CD1c-positive myeloid dendritic cell (primary cell): ENCODE data around the gene PCDH1.

Experiments used
- DNase-seq: peaks from one replicate; pipeline ENCODE4 v3.0.0-alpha.2; 2016; ENCODE audit errors: extremely low spot score

Gene PCDH1

DNA sequence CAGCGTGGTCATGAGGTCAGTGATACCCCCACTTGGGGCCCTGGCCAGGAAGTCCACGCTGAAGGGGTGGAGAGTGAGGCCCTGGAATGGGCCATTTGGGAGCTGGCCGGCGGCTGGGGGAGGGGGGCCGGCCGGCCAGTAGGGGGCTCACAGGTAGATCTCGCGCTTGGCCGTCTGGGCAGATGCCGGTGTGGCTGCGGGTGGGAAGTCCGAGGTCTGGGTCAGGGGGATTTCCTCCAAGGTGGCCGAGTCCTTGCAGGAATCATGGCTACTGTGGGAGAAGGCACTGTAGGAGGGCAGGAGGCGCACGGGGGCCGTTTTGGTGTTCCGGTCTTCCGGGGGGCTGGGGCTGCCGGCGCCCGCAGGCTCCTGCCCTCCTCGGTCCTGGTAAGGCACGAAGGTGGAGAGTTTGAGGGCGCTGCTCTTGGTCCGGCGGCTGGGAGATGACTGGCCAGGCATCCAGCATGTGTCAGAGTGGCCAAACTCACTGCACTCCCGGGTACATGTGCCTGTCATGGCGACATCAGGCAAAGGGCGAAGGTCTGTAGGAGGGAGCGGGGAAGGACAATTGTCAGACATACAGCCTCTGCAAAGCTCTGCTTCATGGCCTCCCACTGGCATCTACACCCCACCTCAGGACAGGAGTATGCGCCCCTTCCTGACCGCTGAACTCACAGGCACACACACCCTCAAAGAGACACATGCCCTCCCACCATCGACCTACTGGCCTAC, 24.1 kb downstream of the PCDH1 start:
- no peak for DNase-seq

GRCh38 chr5:141852448-141852847, 25.8 kb downstream of the PCDH1 start:
- no peak for DNase-seq

DNA sequence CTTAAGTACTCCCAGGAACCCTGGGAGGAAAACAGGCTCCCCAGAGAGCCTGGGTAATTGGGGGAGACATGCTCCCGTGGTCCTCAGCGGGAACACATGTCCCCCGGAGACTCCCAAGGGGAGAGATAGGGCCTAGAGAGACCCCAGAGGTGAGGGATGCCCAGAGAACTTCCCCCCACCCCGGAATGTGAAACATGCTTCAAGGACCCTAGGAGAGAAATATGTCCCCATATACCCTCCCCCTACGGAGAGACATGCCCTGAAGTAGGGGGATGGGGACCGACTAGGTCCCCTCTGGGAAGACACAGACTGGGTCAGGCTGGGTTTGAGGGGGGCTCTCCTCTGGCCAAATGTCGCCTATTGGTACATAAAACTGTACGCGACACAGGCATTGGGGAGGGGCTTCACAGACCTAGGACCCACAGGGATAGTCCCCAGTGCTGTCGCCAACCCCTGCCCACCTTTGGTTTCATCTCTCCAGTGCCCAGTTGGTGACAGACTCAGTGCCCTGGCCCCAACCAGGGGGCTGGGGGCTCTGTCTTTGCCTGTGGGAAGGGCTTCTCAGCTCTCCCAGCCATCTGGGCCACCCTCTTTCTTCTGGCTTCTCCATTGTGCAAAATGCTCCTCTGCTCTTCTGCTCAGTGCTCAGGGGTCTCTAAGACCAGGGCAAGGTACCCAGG, 26.9 kb downstream of the PCDH1 start:
- no peak for DNase-seq

GRCh38 chr5:141850786-141851185, 27.4 kb downstream of the PCDH1 start:
- DNase-seq = no peak

DNA sequence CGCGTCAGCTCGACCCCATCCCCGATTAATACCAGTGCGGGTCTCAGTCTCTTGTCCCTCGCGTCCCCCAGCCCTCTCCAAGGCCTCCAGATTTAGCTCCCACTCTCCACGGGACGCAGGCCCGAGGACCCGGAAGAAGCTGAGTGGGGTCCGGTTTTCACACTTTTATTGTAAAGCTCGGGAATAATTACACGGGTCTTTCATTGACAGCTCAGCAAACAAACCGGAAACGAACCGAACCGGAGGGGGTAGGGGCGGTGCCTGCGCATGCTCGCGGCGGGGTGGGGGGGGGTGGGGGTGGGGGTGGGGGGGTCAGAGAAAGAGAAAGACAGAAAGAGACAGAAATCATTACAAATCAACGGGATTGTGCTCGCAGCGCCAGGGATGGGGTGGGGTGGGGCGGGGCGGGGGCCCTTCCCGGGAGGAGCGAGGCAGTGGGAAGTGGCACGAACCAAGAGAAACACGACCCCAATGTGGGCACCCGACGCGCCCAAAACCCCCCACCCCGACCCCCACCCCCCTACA, 27.9 kb downstream of the PCDH1 start:
- DNase-seq = peak; percentile 11

GRCh38 chr5:141849415-141850243, 28.6 kb downstream of the PCDH1 start:
- DNase-seq = peak; percentile 80

- DNase-seq = peak; percentile 28
Observed at GRCh38 chr5:141848744-141849414, 29.3 kb downstream of the PCDH1 start.

- no peak for DNase-seq
Observed at GRCh38 chr5:141846031-141846430, 32.2 kb downstream of the PCDH1 start.

DNA sequence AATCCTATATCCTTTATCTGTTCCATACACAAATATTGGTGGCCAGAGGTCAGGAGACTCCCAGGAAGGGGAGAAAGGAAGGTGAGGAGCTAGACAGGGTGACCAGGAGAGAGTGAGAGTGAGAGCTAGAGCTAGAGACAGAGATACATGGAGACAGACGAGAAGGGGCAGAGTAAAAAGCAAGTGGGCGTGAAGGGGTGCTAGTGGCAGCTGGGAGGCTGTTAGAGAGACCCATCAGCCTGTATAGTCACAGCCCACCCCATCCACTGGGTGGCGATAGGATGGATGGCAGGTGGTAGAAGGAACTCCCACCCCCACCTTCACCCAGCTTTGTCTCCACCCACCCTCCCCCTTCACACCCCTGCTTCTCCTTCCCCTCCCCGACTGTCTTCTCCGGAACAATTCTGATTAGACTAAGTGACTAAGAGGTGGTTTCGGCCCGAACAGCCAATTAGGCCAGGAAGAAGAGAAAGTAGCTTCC, 32.8 kb downstream of the PCDH1 start:
- DNase-seq = peak; percentile 53

DNA sequence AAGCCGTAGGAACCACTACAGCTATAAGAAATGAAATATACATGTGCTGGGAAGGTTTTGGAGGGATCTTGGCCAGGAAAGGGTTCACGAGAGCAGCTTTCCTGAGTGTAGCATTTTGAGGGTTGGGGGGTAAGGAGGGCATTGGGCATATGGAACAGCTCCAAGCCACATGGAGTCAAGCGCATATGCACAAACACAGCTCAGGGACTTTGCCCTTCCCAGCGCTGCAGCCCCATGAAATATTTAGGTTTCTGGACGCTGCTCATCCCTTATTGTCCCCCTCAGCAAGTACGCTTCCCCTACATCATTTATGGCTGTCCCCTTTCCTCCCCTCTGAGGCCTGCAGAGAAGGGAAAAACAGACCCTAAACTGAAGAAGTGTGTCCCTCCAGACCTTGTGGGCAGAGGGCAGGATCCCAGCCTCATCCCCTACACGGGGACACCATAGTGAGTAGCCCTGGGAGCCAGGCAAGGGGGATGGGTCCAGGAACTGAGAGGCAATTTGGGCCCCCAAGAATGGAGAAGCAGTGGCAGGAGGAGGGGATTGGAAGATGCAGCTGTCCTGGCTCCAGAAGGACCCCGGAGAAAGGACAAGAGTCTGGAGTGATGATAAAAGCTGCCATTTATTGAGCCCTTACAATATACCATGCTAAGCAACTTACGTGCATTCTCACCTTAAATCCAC, 33.7 kb downstream of the PCDH1 start:
- DNase-seq = no peak

DNA sequence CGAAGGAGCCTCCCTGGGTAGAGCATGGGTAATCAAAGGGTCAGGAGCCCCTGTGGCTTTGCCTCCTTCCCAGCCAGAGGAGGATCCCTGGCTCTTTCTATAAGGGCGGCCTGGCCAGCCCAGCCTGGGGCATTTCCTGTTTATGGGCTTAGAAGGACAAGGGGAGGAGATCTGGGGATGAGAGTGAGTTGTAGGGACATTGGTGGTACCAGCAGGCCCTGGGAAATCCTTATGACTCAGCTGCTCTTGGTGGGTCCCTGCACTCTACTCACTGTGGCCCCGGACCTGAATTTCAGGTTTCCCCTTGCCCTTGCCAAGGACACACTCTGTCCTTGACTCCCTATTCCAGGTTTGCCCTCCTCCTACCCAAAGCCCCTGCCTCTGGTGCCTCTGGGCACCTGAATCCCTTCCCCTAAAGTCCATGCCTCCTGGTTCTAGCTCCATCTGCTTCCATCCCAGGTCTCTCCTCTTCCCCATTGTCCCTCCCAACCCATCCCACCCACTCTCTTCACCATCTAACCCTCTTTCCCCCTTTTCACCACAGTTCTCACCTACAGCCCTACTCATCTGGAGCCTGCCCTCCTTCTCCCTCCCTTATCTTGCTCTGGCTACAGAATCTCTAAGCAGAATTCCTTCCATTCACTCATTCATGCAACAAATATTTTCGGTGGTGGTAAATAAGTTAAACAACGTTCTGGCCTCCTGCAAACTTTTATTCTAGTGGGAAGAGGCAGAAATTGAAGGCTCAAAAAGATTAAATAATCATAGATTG, 34.9 kb downstream of the PCDH1 start:
- no peak for DNase-seq

- DNase-seq = no peak
Observed at GRCh38 chr5:141841378-141842180, 36.6 kb downstream of the PCDH1 start.

GRCh38 chr5:141840826-141841360, 37.3 kb downstream of the PCDH1 start:
- DNase-seq = no peak

GRCh38 chr5:141840280-141840812, 37.9 kb downstream of the PCDH1 start:
- no peak for DNase-seq

GRCh38 chr5:141839015-141839513, 39.1 kb downstream of the PCDH1 start:
- DNase-seq = no peak

DNA sequence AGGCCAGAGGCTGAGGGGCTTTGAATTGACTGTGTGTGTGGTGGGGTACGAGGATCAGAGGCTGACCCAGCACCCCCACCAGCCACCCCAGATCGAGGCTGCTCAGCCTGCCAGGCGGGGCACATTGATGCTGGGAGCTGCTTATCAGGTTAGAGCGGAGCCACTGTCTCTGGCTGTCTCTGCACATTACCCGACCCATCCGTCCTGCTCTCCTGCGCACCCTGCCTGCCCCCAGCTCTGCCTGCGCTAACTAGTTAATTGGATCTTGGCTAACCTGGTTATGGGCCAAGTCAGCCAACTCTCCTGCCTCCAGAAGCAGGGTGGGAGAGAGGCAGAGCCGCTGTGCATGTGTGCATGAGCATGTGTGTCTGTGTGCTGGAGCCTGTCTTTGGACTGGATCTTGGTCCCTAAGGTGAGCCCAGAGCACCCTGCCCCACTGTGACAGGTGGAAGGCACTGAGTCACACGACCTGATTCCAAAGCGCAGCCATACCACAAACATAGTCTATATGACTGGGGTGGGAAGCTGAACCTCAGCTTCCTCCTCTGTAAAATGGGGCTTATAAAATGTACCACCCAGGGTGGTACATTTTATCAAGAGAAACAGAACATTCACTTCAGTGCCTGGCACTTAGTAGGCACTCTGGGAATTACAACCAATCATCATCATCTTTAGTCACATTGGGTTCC, 39.7 kb downstream of the PCDH1 start:
- no peak for DNase-seq

- peak; percentile 64 for DNase-seq
Observed at GRCh38 chr5:141835928-141836670, 42.1 kb downstream of the PCDH1 start.
